Ishikawa (cell line): ENCODE data around the gene SEMA4A.

ENCODE experiments used
- CREB1 ChIP-seq: IDR thresholded peaks from 2 replicates; pipeline ENCODE4 v1.6.1; 2012; ENCODE audit warnings: low read depth
- EP300 ChIP-seq: IDR thresholded peaks from 2 replicates; pipeline ENCODE4 v1.6.1; 2012; ENCODE audit warnings: borderline replicate concordance
- FOXM1 ChIP-seq: IDR thresholded peaks from 2 replicates; pipeline ENCODE4 v1.6.1; 2012; ENCODE audit warnings: low read depth, borderline replicate concordance
- MAX ChIP-seq: IDR thresholded peaks from 2 replicates; pipeline ENCODE4 v1.6.1; 2012
- RAD21 ChIP-seq: IDR thresholded peaks from 2 replicates; pipeline ENCODE4 v1.6.1; 2012; ENCODE audit warnings: low read depth
- REST ChIP-seq: IDR thresholded peaks from 2 replicates; pipeline ENCODE4 v1.6.1; 2012; ENCODE audit warnings: low read depth, mild to moderate bottlenecking
- TAF1 ChIP-seq: IDR thresholded peaks from 2 replicates; pipeline ENCODE4 v1.6.1; 2012; ENCODE audit warnings: low read depth, mild to moderate bottlenecking
- TCF12 ChIP-seq: IDR thresholded peaks from 2 replicates; pipeline ENCODE4 v1.6.1; 2012; ENCODE audit warnings: low read depth
- TEAD4 ChIP-seq: IDR thresholded peaks from 2 replicates; pipeline ENCODE4 v1.6.1; 2012

GRCh38 chr1:156144742-156145141 lies 8.6 kb upstream of the SEMA4A start:
- TF ChIP-seq MAX (no peak), CREB1 (no peak), REST (no peak), TAF1 (no peak), FOXM1 (no peak), EP300 (no peak), RAD21 (no peak), TCF12 (no peak), TEAD4 (no peak)
